Gastrocnemius medialis (tissue), 4 donors: ENCODE results near the gene BANP. TPM values are rescaled to one million over a fixed set of nuclear protein-coding genes. Genes with fewer than 3 reads are reported as not detected.
"Not testable (repeated sequence)": the region's sequence is repeated elsewhere in the genome, so short reads cannot be mapped to it uniquely, and the experiment has no call there.

Source experiments
- ATAC-seq, 2 donors: fragments of 150-250 bp; one replicate each; pipeline ENCODE4 v1.9.1; 2016
- DNase-seq, 2 donors: peaks; one replicate each; pipeline ENCODE4 v3.0.0-alpha.2; 2019
- H3K27ac ChIP-seq, 4 donors: fragments of 200-600 bp; sonication (generic); 1 replicate in 1 of 4; 2 replicates in 3 of 4; pipeline ENCODE4 v1.5.1; 2016 to 2018; ENCODE audit warnings: mild to moderate bottlenecking in 2 of 4, moderate library complexity in 1 of 4
- H3K27me3 ChIP-seq, 3 donors: fragments of 200-600 bp; sonication (generic) in 2 of 3; 1 replicate in 1 of 3; 2 replicates in 2 of 3; pipeline versions ENCODE4 v1.5.1 to v1.6.0; 2016 to 2019; ENCODE audit warnings: mild to moderate bottlenecking in 1 of 3, moderate library complexity in 1 of 3
- H3K36me3 ChIP-seq, 2 donors: fragments of 200-600 bp; sonication (generic) in 1 of 2; one replicate each; pipeline ENCODE4 v1.5.1; 2017 to 2018
- H3K4me1 ChIP-seq, 2 donors: fragments of 200-600 bp; sonication (generic) in 1 of 2; one replicate each; pipeline ENCODE4 v1.5.1; 2016 to 2017; ENCODE audit warnings: mild to moderate bottlenecking in 2 of 2
- H3K4me3 ChIP-seq, 4 donors: fragments of 200-600 bp; sonication (generic) in 3 of 4; 1 replicate in 1 of 4; 2 replicates in 3 of 4; pipeline ENCODE4 v1.5.1; 2016 to 2019; ENCODE audit warnings: mild to moderate bottlenecking in 2 of 4
- H3K9me3 ChIP-seq, 3 donors: fragments of 200-600 bp; sonication (generic) in 2 of 3; 1 replicate in 1 of 3; 2 replicates in 2 of 3; pipeline ENCODE4 v1.5.1; 2016 to 2019
- CTCF ChIP-seq, 5 experiments: fragments of 450-650 bp in 3 of 5; fragments of 200-600 bp in 2 of 5; sonication (generic) in 2 of 5; IDR thresholded peaks in 4 of 5; conservative IDR thresholded peaks in 1 of 5; 1 replicate in 4 of 5; 2 replicates in 1 of 5; pipeline ENCODE4 v1.5.1; 2016 to 2019; ENCODE audit warnings: antibody characterized with exemption in 5 of 5, mild to moderate bottlenecking in 3 of 5, moderate library complexity in 3 of 5
- POLR2A ChIP-seq, 2 donors: fragments of 450-650 bp; IDR thresholded peaks; one replicate each; pipeline ENCODE4 v1.6.1; 2017; ENCODE audit warnings: antibody characterized with exemption in 2 of 2, mild to moderate bottlenecking in 2 of 2, moderate library complexity in 2 of 2
- in situ Hi-C, 4 donors: fragments of 200-750 bp; cut with MboI; loops; one replicate each; pipeline versions ENCODE4 v1.15.0 to v1.8.0; 2017; ENCODE audit warnings: low sequenced_read_pairs in 4 of 4
- intact Hi-C: fragments of 100-400 bp; cut with DNase I; formaldehyde crosslinking; loops from one replicate; pipeline ENCODE4 v1.15.1; 2023; ENCODE audit warnings: low total_unique reads
- total RNA-seq, 4 donors: library from RNA; depleted of rRNA; stranded (reverse); fragments of >200 nt; gene quantifications; one replicate each; pipeline versions ENCODE4 v1.1.0 to v1.2.3, GENCODE V29; 2016

The BANP gene
- total RNA-seq, 4 donors from 2014 or later, result 7.0 to 20.6 (median 16.1) TPM

GRCh38 chr16:88039591-88039990 lies 88.4 kb downstream of the BANP start:
- H3K9me3 ChIP-seq, result no peaks in the 10 kb centered on the region
- intact Hi-C loops, result no loop called here
- no peaks in the 10 kb centered on the region for H3K4me1 ChIP-seq
- H3K27ac ChIP-seq, result no peak overlapping the region
- H3K27me3 ChIP-seq, result no peaks in the 10 kb centered on the region
- ATAC-seq, result no peak
- no peak for TF ChIP-seq CTCF (IDR thresholded peaks at IDR 0.05 in 4 of 5, conservative IDR thresholded peaks at IDR 0.05 in 1 of 5)
- TF ChIP-seq POLR2A (IDR thresholded peaks at IDR 0.05), result no peak
- no peak overlapping the region for H3K4me3 ChIP-seq
- peaks cover 0 to 29% of the 10 kb centered on the region in 2 donors for H3K36me3 ChIP-seq
- DNase-seq, result no peak
- in situ Hi-C loops, result no loop called here

GRCh38 chr16:88040196-88040876 lies 89.1 kb downstream of the BANP start:
- DNase-seq, H3K4me1 ChIP-seq, in situ Hi-C loops, H3K4me3 ChIP-seq, H3K27me3 ChIP-seq, H3K27ac ChIP-seq, intact Hi-C loops, H3K9me3 ChIP-seq, ATAC-seq: not testable (repeated sequence)
- peaks cover 0 to 24% of the 10 kb centered on the region in 2 donors for H3K36me3 ChIP-seq

- H3K36me3 ChIP-seq, result peaks cover 0 to 18% of the 10 kb centered on the region in 2 donors
- H3K4me1 ChIP-seq, ATAC-seq, H3K4me3 ChIP-seq, in situ Hi-C loops, intact Hi-C loops, H3K27me3 ChIP-seq, H3K9me3 ChIP-seq, DNase-seq, H3K27ac ChIP-seq: not testable (repeated sequence)
Observed at GRCh38 chr16:88040877-88041244, 89.6 kb downstream of the BANP start.

GRCh38 chr16:88041506-88041905 lies 90.3 kb downstream of the BANP start:
- peaks cover 0 to 14% of the 10 kb centered on the region in 2 donors for H3K36me3 ChIP-seq
- H3K4me1 ChIP-seq, H3K27me3 ChIP-seq, H3K27ac ChIP-seq, intact Hi-C loops, ATAC-seq, in situ Hi-C loops, H3K4me3 ChIP-seq, DNase-seq, H3K9me3 ChIP-seq: not testable (repeated sequence)

GRCh38 chr16:88041986-88042562 lies 90.8 kb downstream of the BANP start:
- DNase-seq, H3K9me3 ChIP-seq, H3K4me1 ChIP-seq, H3K4me3 ChIP-seq, H3K27me3 ChIP-seq, in situ Hi-C loops, intact Hi-C loops, ATAC-seq, H3K27ac ChIP-seq: not testable (repeated sequence)
- H3K36me3 ChIP-seq, result peaks cover 0 to 14% of the 10 kb centered on the region in 2 donors

GRCh38 chr16:88043208-88043910 lies 92.1 kb downstream of the BANP start:
- in situ Hi-C loops, DNase-seq, H3K27ac ChIP-seq, H3K4me3 ChIP-seq, H3K36me3 ChIP-seq, ATAC-seq, H3K4me1 ChIP-seq, H3K27me3 ChIP-seq, H3K9me3 ChIP-seq, intact Hi-C loops: not testable (repeated sequence)

- ATAC-seq, H3K4me3 ChIP-seq, H3K4me1 ChIP-seq, H3K9me3 ChIP-seq, in situ Hi-C loops, H3K36me3 ChIP-seq, DNase-seq, H3K27me3 ChIP-seq, intact Hi-C loops, H3K27ac ChIP-seq: not testable (repeated sequence)
Observed at GRCh38 chr16:88044121-88044581, 92.9 kb downstream of the BANP start.

- H3K27me3 ChIP-seq, DNase-seq, H3K27ac ChIP-seq, ATAC-seq, in situ Hi-C loops, H3K9me3 ChIP-seq, H3K4me3 ChIP-seq, intact Hi-C loops, H3K4me1 ChIP-seq: not testable (repeated sequence)
- peaks cover 0 to 13% of the 10 kb centered on the region in 2 donors for H3K36me3 ChIP-seq
Observed at GRCh38 chr16:88045361-88045760, 94.1 kb downstream of the BANP start.
